CD4-positive, alpha-beta T cell treated with Interleukin-6 at 100 ng/mL for 8 hours (primary cell): Measurements from ENCODE around the gene SFTPA2.
"Not testable (repeated sequence)": the region's sequence is repeated elsewhere in the genome, so short reads cannot be mapped to it uniquely, and the experiment has no call there.

Experiments
- DNase-seq: peaks from one replicate; pipeline ENCODE4 v3.0.0-alpha.2; 2020; ENCODE audit warnings: mixed read lengths, low spot score

SFTPA2 gene

GRCh38 chr10:79556961-79557360, 3.2 kb downstream of the SFTPA2 start:
- DNase-seq, result not testable (repeated sequence)

- DNase-seq, result no peak
Observed at GRCh38 chr10:79555354-79556309, 4.6 kb downstream of the SFTPA2 start.

GRCh38 chr10:79552143-79552542, 8.1 kb downstream of the SFTPA2 start:
- no peak for DNase-seq

- DNase-seq, result no peak
Observed at GRCh38 chr10:79547973-79548372, 12.2 kb downstream of the SFTPA2 start.

GRCh38 chr10:79547128-79547527, 13.1 kb downstream of the SFTPA2 start:
- DNase-seq, result not testable (repeated sequence)

GRCh38 chr10:79544926-79545659, 15.1 kb downstream of the SFTPA2 start:
- not testable (repeated sequence) for DNase-seq

GRCh38 chr10:79544408-79544807, 15.8 kb downstream of the SFTPA2 start:
- DNase-seq, result not testable (repeated sequence)

- DNase-seq, result no peak
Observed at GRCh38 chr10:79542626-79543025, 17.6 kb downstream of the SFTPA2 start.

GRCh38 chr10:79540930-79541329, 19.3 kb downstream of the SFTPA2 start:
- DNase-seq, result not testable (repeated sequence)

- not testable (repeated sequence) for DNase-seq
Observed at GRCh38 chr10:79538311-79538710, 21.9 kb downstream of the SFTPA2 start.

GRCh38 chr10:79533903-79534175, 26.4 kb downstream of the SFTPA2 start:
- DNase-seq, result not testable (repeated sequence)

GRCh38 chr10:79533142-79533902, 26.9 kb downstream of the SFTPA2 start:
- DNase-seq, result not testable (repeated sequence)

- DNase-seq, result not testable (repeated sequence)
Observed at GRCh38 chr10:79528261-79528660, 31.9 kb downstream of the SFTPA2 start.

- not testable (repeated sequence) for DNase-seq
Observed at GRCh38 chr10:79525049-79525710, 35.0 kb downstream of the SFTPA2 start.

- not testable (repeated sequence) for DNase-seq
Observed at GRCh38 chr10:79523157-79523853, 36.9 kb downstream of the SFTPA2 start.

- DNase-seq, result not testable (repeated sequence)
Observed at GRCh38 chr10:79522464-79522863, 37.7 kb downstream of the SFTPA2 start.

GRCh38 chr10:79521751-79522150, 38.5 kb downstream of the SFTPA2 start:
- not testable (repeated sequence) for DNase-seq

- DNase-seq, result not testable (repeated sequence)
Observed at GRCh38 chr10:79517567-79517966, 42.6 kb downstream of the SFTPA2 start.

GRCh38 chr10:79516532-79517205, 43.5 kb downstream of the SFTPA2 start:
- DNase-seq, result not testable (repeated sequence)

GRCh38 chr10:79511891-79512583, 48.2 kb downstream of the SFTPA2 start, which contains the start of gene EIF5AL1:
Gene EIF5AL1, plus strand, starts transcription at chr10:79512533. Its CDS starts 117 bp downstream, at chr10:79512650.
- DNase-seq, result not testable (repeated sequence)
